ENCODE measurements around the gene SRCIN1. TPM values are rescaled to one million over a fixed set of nuclear protein-coding genes. Genes with fewer than 3 reads are reported as not detected.

Gene SRCIN1
- total and polyA plus RNA-seq, 2 donors, result 0.52 to 1.1 TPM

DNA sequence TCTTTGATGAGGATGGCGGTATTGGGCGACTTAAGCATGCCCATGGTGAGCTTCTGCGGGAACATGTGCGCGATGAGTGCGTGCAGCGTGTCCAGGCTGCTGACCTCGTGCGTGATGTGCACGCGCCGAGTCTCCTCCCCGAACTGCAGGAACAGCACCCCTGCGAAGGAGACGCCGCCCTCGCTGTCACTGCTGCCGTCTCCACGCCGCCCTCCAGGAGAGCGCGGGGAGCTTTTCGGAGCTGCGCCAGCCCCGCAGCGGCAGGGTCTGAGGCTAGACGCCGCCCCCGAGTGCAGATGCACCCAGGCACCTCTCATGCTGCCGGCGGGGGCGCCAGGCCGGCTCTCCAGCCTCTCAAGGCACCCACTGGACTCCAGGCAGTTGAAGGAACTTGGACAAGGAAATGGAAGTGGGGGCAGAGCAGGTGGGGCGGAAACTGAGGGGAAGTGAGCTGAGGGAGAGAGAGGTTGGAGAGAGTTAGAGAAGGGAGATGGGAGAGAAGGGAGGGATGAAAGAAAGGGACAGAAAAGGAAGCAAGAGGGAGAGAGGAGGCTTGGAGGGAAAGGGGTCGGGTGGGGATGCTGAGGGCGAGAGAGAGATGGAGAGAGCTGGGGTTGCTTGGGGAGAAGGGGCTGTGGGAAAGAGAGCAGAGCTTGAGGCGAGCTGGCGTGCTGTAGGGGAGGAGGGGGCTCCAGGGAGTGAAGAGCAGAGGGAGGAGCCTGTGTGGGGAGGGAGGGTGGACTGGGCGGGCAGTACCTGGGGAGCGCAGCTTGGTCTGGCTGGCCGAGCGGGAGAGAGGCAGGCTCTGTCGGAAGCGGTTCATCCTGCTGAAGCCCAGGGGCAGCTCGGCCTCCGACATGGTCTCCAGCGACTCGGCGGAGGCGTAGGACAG lies 42.1 kb downstream of the SRCIN1 start:
- H3K36me3 ChIP-seq (ENCODE audit: control insufficient read depth in 2 of 2, insufficient read depth in 2 of 2, low read length in 1 of 2), result no peaks in the 10 kb centered on the region
- peaks cover 15 to 17% of the 10 kb centered on the region in 2 donors for H3K4me1 ChIP-seq (ENCODE audit: control insufficient read depth in 2 of 2, insufficient read depth in 2 of 2, low read length in 2 of 2)
- 9% methylated on average over 50 of the region's 50 CpGs for WGBS
- peaks cover 0 to 11% of the 10 kb centered on the region in 2 donors for H3K9me3 ChIP-seq (ENCODE audit: control insufficient read depth in 2 of 2, insufficient read depth in 1 of 2, low read length in 1 of 2)
- no peak for DNase-seq (ENCODE audit: low read depth in 6 of 9, low spot score in 9 of 9)
- H3K4me3 ChIP-seq (ENCODE audit: low read length in 2 of 2), result no peak overlapping the region
- peaks cover 75 to 100% of the 10 kb centered on the region in 2 donors for H3K27me3 ChIP-seq (ENCODE audit: control insufficient read depth in 2 of 2, insufficient read depth in 1 of 2, low read length in 1 of 2)
- no peak overlapping the region for H3K27ac ChIP-seq (ENCODE audit: low read depth in 1 of 2, low read length in 1 of 2)

DNA sequence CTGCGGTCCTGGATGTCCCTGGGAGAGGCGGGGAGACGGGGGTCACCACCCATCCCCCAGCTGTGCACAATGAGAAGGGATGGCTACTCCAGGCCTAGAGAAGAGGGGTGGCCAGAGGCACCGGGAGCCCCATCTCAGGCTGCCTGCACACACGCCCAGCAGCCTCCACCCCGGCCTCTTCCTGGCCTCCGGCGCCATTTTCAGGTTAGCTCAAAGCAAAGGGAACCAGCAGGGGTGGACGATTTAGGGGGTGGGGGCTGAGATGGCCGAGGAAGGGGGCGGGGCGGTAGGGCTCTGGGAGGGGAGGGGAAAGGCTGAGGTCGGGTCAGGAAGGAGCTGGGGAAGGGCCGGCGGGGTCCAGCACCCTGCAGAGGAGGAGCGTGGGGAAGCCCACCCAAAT lies 42.8 kb downstream of the SRCIN1 start:
- no peak overlapping the region for H3K27ac ChIP-seq (ENCODE audit: low read depth in 1 of 2, low read length in 1 of 2)
- peaks cover 0 to 11% of the 10 kb centered on the region in 2 donors for H3K9me3 ChIP-seq (ENCODE audit: control insufficient read depth in 2 of 2, insufficient read depth in 1 of 2, low read length in 1 of 2)
- no peaks in the 10 kb centered on the region for H3K36me3 ChIP-seq (ENCODE audit: control insufficient read depth in 2 of 2, insufficient read depth in 2 of 2, low read length in 1 of 2)
- peaks cover 15 to 22% of the 10 kb centered on the region in 2 donors for H3K4me1 ChIP-seq (ENCODE audit: control insufficient read depth in 2 of 2, insufficient read depth in 2 of 2, low read length in 2 of 2)
- no peak overlapping the region for H3K4me3 ChIP-seq (ENCODE audit: low read length in 2 of 2)
- 8% methylated on average over 16 of the region's 16 CpGs for WGBS
- no peak for DNase-seq (ENCODE audit: low read depth in 6 of 9, low spot score in 9 of 9)
- peaks cover 75 to 100% of the 10 kb centered on the region in 2 donors for H3K27me3 ChIP-seq (ENCODE audit: control insufficient read depth in 2 of 2, insufficient read depth in 1 of 2, low read length in 1 of 2)

DNA sequence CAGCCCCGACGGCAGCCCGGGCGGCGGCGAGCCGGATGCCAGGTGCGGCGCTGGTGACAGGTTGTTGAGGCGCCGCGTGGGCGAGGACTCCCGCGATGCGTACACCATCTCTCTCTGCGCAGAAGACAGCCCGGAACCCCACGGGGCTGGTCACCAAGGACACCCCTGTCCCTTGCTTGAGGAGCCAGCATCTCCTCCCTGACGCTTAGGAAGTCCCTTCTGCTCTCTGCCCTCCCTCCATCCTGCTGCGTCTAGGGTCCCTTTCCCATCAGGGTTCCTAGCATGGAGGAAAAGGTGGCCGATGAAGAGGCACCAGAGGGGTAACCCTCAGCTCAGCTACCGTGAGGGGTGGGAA lies 43.6 kb downstream of the SRCIN1 start:
- WGBS, result 12% methylated on average over 23 of the region's 23 CpGs
- Histone ChIP-seq H3K27me3 (ENCODE audit: control insufficient read depth in 2 of 2, insufficient read depth in 1 of 2, low read length in 1 of 2) (peaks cover 74 to 100% of the 10 kb centered on the region in 2 donors), H3K27ac (ENCODE audit: low read depth in 1 of 2, low read length in 1 of 2) (no peak overlapping the region)

GRCh38 chr17:38561416-38562214 lies 44.1 kb downstream of the SRCIN1 start:
- 8% methylated on average over 105 of the region's 105 CpGs for WGBS
- H3K4me1 ChIP-seq (ENCODE audit: control insufficient read depth in 2 of 2, insufficient read depth in 2 of 2, low read length in 2 of 2), result peaks cover 15 to 28% of the 10 kb centered on the region in 2 donors

More for the DNA sequence above, 43.6 kb downstream of the SRCIN1 start:
- Histone ChIP-seq H3K9me3 (ENCODE audit: control insufficient read depth in 2 of 2, insufficient read depth in 1 of 2, low read length in 1 of 2) (peaks cover 0 to 11% of the 10 kb centered on the region in 2 donors), H3K4me3 (ENCODE audit: low read length in 2 of 2) (no peak overlapping the region), H3K36me3 (ENCODE audit: control insufficient read depth in 2 of 2, insufficient read depth in 2 of 2, low read length in 1 of 2) (no peaks in the 10 kb centered on the region), H3K4me1 (ENCODE audit: control insufficient read depth in 2 of 2, insufficient read depth in 2 of 2, low read length in 2 of 2) (peaks cover 15 to 28% of the 10 kb centered on the region in 2 donors)
- DNase-seq (ENCODE audit: low read depth in 6 of 9, low spot score in 9 of 9), result no peak

GRCh38 chr17:38560503-38561318 lies 45.0 kb downstream of the SRCIN1 start:
- DNase-seq (ENCODE audit: low read depth in 6 of 9, low spot score in 9 of 9), result peak in 2 of 9 donors; percentile 26 to 37
- WGBS, result 17% methylated on average over 15 of the region's 15 CpGs
- Histone ChIP-seq H3K27me3 (ENCODE audit: control insufficient read depth in 2 of 2, insufficient read depth in 1 of 2, low read length in 1 of 2) (peaks cover 62 to 99% of the 10 kb centered on the region in 2 donors), H3K4me1 (ENCODE audit: control insufficient read depth in 2 of 2, insufficient read depth in 2 of 2, low read length in 2 of 2) (peaks cover 15 to 30% of the 10 kb centered on the region in 2 donors), H3K9me3 (ENCODE audit: control insufficient read depth in 2 of 2, insufficient read depth in 1 of 2, low read length in 1 of 2) (peaks cover 0 to 11% of the 10 kb centered on the region in 2 donors), H3K4me3 (ENCODE audit: low read length in 2 of 2) (no peak overlapping the region), H3K36me3 (ENCODE audit: control insufficient read depth in 2 of 2, insufficient read depth in 2 of 2, low read length in 1 of 2) (no peaks in the 10 kb centered on the region), H3K27ac (ENCODE audit: low read depth in 1 of 2, low read length in 1 of 2) (no peak overlapping the region)

More at GRCh38 chr17:38561416-38562214, 44.1 kb downstream of the SRCIN1 start:
- no peak for DNase-seq (ENCODE audit: low read depth in 6 of 9, low spot score in 9 of 9)
- H3K9me3 ChIP-seq (ENCODE audit: control insufficient read depth in 2 of 2, insufficient read depth in 1 of 2, low read length in 1 of 2), result peaks cover 0 to 11% of the 10 kb centered on the region in 2 donors
- H3K4me3 ChIP-seq (ENCODE audit: low read length in 2 of 2), result no peak overlapping the region
- H3K36me3 ChIP-seq (ENCODE audit: control insufficient read depth in 2 of 2, insufficient read depth in 2 of 2, low read length in 1 of 2), result no peaks in the 10 kb centered on the region
- no peak overlapping the region for H3K27ac ChIP-seq (ENCODE audit: low read depth in 1 of 2, low read length in 1 of 2)
- H3K27me3 ChIP-seq (ENCODE audit: control insufficient read depth in 2 of 2, insufficient read depth in 1 of 2, low read length in 1 of 2), result peaks cover 70 to 100% of the 10 kb centered on the region in 2 donors

DNA sequence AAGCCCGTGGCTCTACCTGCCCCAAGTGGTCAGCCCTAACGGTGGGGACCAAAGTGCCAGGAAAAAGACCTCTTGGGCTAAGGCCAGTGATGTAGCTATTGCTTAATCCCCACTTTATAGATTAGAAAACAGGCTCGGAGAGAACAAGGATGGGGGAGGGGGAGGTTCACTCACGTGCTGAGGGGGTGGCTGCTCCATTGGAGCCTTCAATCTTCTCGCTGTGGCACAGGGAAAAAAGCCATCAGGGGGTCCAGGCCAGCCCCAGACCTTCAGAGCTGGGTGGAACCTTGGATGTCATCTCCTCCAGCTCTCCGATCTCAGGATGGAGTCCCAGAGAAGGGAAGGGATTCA lies 45.9 kb downstream of the SRCIN1 start:
- Histone ChIP-seq H3K27ac (ENCODE audit: low read depth in 1 of 2, low read length in 1 of 2) (no peak overlapping the region), H3K4me1 (ENCODE audit: control insufficient read depth in 2 of 2, insufficient read depth in 2 of 2, low read length in 2 of 2) (peaks cover 15 to 30% of the 10 kb centered on the region in 2 donors), H3K27me3 (ENCODE audit: control insufficient read depth in 2 of 2, insufficient read depth in 1 of 2, low read length in 1 of 2) (peaks cover 56 to 93% of the 10 kb centered on the region in 2 donors)

GRCh38 chr17:38559051-38559879 lies 46.5 kb downstream of the SRCIN1 start:
- Histone ChIP-seq H3K9me3 (ENCODE audit: control insufficient read depth in 2 of 2, insufficient read depth in 1 of 2, low read length in 1 of 2) (peaks cover 0 to 9% of the 10 kb centered on the region in 2 donors), H3K27me3 (ENCODE audit: control insufficient read depth in 2 of 2, insufficient read depth in 1 of 2, low read length in 1 of 2) (peaks cover 53 to 89% of the 10 kb centered on the region in 2 donors), H3K4me1 (ENCODE audit: control insufficient read depth in 2 of 2, insufficient read depth in 2 of 2, low read length in 2 of 2) (peaks cover 15 to 30% of the 10 kb centered on the region in 2 donors), H3K4me3 (ENCODE audit: low read length in 2 of 2) (peak overlapping the region; percentile 20 to 52), H3K27ac (ENCODE audit: low read depth in 1 of 2, low read length in 1 of 2) (peak overlapping the region in 1 of 2 donors; percentile 66), H3K36me3 (ENCODE audit: control insufficient read depth in 2 of 2, insufficient read depth in 2 of 2, low read length in 1 of 2) (no peaks in the 10 kb centered on the region)
- WGBS, result 2% methylated on average over 44 of the region's 44 CpGs
- DNase-seq (ENCODE audit: low read depth in 6 of 9, low spot score in 9 of 9), result peak; percentile 42 to 85 (median 65)

More for the DNA sequence above, 45.9 kb downstream of the SRCIN1 start:
- Histone ChIP-seq H3K36me3 (ENCODE audit: control insufficient read depth in 2 of 2, insufficient read depth in 2 of 2, low read length in 1 of 2) (no peaks in the 10 kb centered on the region), H3K9me3 (ENCODE audit: control insufficient read depth in 2 of 2, insufficient read depth in 1 of 2, low read length in 1 of 2) (peaks cover 0 to 11% of the 10 kb centered on the region in 2 donors), H3K4me3 (ENCODE audit: low read length in 2 of 2) (peak overlapping the region in 1 of 2 donors; percentile 52)
- WGBS, result 17% methylated on average over 6 of the region's 6 CpGs
- no peak for DNase-seq (ENCODE audit: low read depth in 6 of 9, low spot score in 9 of 9)

DNA sequence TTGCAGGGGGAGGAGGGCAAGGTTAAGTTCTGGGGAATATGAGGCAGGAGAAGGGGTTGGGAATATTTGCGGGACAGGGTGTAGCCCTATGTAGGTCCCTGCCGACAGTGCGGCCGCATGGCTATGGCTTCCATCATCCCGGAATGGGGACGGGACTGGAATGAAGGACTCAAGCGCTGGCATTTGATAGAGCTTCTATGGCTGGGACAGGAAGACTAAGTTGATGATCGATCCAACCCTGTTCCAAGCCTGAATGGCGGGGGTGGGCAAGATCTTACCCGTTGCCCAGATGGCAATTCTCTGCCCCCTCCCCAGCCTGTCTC lies 47.1 kb downstream of the SRCIN1 start:
- peak overlapping the region; percentile 38 to 52 for H3K4me3 ChIP-seq (ENCODE audit: low read length in 2 of 2)
- 2% methylated on average over 10 of the region's 10 CpGs for WGBS
- H3K27me3 ChIP-seq (ENCODE audit: control insufficient read depth in 2 of 2, insufficient read depth in 1 of 2, low read length in 1 of 2), result peaks cover 48 to 85% of the 10 kb centered on the region in 2 donors
- no peaks in the 10 kb centered on the region for H3K36me3 ChIP-seq (ENCODE audit: control insufficient read depth in 2 of 2, insufficient read depth in 2 of 2, low read length in 1 of 2)
- H3K9me3 ChIP-seq (ENCODE audit: control insufficient read depth in 2 of 2, insufficient read depth in 1 of 2, low read length in 1 of 2), result peaks cover 0 to 9% of the 10 kb centered on the region in 2 donors
- no peak overlapping the region for H3K27ac ChIP-seq (ENCODE audit: low read depth in 1 of 2, low read length in 1 of 2)
- H3K4me1 ChIP-seq (ENCODE audit: control insufficient read depth in 2 of 2, insufficient read depth in 2 of 2, low read length in 2 of 2), result peaks cover 15 to 30% of the 10 kb centered on the region in 2 donors
- DNase-seq (ENCODE audit: low read depth in 6 of 9, low spot score in 9 of 9), result no peak

Measured in thymus (tissue), 11 donors.